Measurements from ENCODE around the gene SHISA4. TPM values are rescaled to one million over a fixed set of nuclear protein-coding genes. Genes with fewer than 3 reads are reported as not detected.

The SHISA4 gene
- total RNA-seq, 1 donor from 2014 or later, result 0.85 TPM

- Mint-ChIP-seq H3K9me3 (ENCODE audit: unreplicated experiment) (no peaks in the 10 kb centered on the region), H3K4me3 (ENCODE audit: unreplicated experiment) (no peak overlapping the region), H3K36me3 (ENCODE audit: low read depth, unreplicated experiment) (no peaks in the 10 kb centered on the region), H3K4me1 (ENCODE audit: unreplicated experiment) (no peaks in the 10 kb centered on the region), H3K27me3 (ENCODE audit: unreplicated experiment) (no peaks in the 10 kb centered on the region), H3K27ac (ENCODE audit: unreplicated experiment) (no peak overlapping the region)
- TF ChIP-seq, protein P1, sequence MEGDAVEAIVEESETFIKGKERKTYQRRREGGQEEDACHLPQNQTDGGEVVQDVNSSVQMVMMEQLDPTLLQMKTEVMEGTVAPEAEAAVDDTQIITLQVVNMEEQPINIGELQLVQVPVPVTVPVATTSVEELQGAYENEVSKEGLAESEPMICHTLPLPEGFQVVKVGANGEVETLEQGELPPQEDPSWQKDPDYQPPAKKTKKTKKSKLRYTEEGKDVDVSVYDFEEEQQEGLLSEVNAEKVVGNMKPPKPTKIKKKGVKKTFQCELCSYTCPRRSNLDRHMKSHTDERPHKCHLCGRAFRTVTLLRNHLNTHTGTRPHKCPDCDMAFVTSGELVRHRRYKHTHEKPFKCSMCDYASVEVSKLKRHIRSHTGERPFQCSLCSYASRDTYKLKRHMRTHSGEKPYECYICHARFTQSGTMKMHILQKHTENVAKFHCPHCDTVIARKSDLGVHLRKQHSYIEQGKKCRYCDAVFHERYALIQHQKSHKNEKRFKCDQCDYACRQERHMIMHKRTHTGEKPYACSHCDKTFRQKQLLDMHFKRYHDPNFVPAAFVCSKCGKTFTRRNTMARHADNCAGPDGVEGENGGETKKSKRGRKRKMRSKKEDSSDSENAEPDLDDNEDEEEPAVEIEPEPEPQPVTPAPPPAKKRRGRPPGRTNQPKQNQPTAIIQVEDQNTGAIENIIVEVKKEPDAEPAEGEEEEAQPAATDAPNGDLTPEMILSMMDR (IDR thresholded peaks at IDR 0.05; ENCODE audit: unreplicated experiment), result no peak
- no peak for DNase-seq (ENCODE audit: low spot score)
These were observed 41.4 kb downstream of the SHISA4 start for GRCh38 chr1:201930137-201930536.

GRCh38 chr1:201930803-201931202, 42.1 kb downstream of the SHISA4 start:
- H3K36me3 Mint-ChIP-seq (ENCODE audit: low read depth, unreplicated experiment), result no peaks in the 10 kb centered on the region
- H3K9me3 Mint-ChIP-seq (ENCODE audit: unreplicated experiment), result no peaks in the 10 kb centered on the region
- no peaks in the 10 kb centered on the region for H3K27me3 Mint-ChIP-seq (ENCODE audit: unreplicated experiment)
- H3K4me1 Mint-ChIP-seq (ENCODE audit: unreplicated experiment), result no peaks in the 10 kb centered on the region
- no peak for DNase-seq (ENCODE audit: low spot score)
- H3K27ac Mint-ChIP-seq (ENCODE audit: unreplicated experiment), result no peak overlapping the region
- H3K4me3 Mint-ChIP-seq (ENCODE audit: unreplicated experiment), result no peak overlapping the region
- TF ChIP-seq, protein P1 (IDR thresholded peaks at IDR 0.05; ENCODE audit: unreplicated experiment), result no peak

DNA sequence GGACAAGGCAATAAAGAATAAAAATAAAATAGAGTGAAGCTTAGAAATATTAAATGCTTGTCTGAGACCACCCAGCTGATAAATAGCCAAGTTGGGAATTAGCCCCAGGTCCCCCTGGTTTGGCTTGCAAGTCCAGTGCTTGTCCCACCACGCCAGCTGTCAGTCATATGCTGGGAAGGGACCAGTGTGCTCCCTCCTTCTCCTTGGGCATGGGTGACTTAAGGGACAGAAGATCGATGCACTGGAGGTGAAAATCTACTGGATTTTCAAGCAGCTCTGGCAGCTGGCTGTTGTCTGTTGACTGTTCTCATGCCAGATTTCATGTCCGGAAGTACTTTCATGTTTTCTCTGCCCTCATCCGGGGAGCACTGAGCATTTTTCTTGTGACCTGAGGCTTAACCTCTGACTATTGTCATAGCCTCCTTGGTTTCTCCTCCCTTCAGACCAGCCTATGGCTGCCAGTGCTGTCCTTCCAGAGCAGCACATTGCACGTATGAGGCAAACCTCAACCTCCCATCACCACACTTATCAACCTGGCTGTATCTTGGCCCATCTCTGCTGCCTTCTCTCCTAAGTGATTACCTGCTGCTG, 45.2 kb downstream of the SHISA4 start:
- Mint-ChIP-seq H3K9me3 (ENCODE audit: unreplicated experiment) (no peaks in the 10 kb centered on the region), H3K27me3 (ENCODE audit: unreplicated experiment) (no peaks in the 10 kb centered on the region), H3K27ac (ENCODE audit: unreplicated experiment) (no peak overlapping the region), H3K4me3 (ENCODE audit: unreplicated experiment) (no peak overlapping the region), H3K4me1 (ENCODE audit: unreplicated experiment) (no peaks in the 10 kb centered on the region), H3K36me3 (ENCODE audit: low read depth, unreplicated experiment) (no peaks in the 10 kb centered on the region)
- DNase-seq (ENCODE audit: low spot score), result no peak
- TF ChIP-seq, protein P1 (IDR thresholded peaks at IDR 0.05; ENCODE audit: unreplicated experiment), result no peak

DNA sequence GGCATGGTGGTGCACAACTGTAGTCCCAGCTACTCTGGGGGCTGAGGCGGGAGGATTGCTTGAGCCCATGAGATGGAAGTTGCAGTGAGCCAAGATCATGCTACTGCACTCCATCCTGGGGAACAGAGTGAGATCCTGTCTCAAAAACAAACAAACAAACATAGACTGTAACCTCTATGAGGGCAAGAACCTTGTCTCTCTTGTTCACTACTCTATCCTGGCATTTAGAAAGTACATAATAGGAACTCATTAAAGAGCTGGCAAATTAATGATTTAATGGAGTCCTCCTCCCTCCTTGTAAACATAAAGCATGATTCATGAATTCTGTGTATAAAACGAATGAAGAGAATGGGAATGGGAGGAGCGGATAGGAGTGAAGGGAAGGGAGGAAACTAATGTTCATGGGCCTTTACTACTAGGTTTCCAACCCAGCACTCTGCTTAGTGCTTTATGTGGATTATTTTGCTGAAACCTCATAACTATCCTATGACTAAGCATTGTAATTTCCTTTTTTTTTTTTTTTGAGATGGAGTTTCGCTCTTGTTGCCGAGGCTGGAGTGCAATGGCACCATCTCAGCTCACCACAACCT, 49.0 kb downstream of the SHISA4 start:
- no peaks in the 10 kb centered on the region for H3K27me3 Mint-ChIP-seq (ENCODE audit: unreplicated experiment)
- no peak for DNase-seq (ENCODE audit: low spot score)
- TF ChIP-seq, protein P1 (IDR thresholded peaks at IDR 0.05; ENCODE audit: unreplicated experiment), result no peak
- no peak overlapping the region for H3K27ac Mint-ChIP-seq (ENCODE audit: unreplicated experiment)
- no peak overlapping the region for H3K4me3 Mint-ChIP-seq (ENCODE audit: unreplicated experiment)
- H3K4me1 Mint-ChIP-seq (ENCODE audit: unreplicated experiment), result peaks cover 11% of the 10 kb centered on the region
- no peaks in the 10 kb centered on the region for H3K36me3 Mint-ChIP-seq (ENCODE audit: low read depth, unreplicated experiment)
- H3K9me3 Mint-ChIP-seq (ENCODE audit: unreplicated experiment), result no peaks in the 10 kb centered on the region

- Mint-ChIP-seq H3K27ac (ENCODE audit: unreplicated experiment) (no peak overlapping the region), H3K27me3 (ENCODE audit: unreplicated experiment) (no peaks in the 10 kb centered on the region), H3K4me1 (ENCODE audit: unreplicated experiment) (peaks cover 11% of the 10 kb centered on the region), H3K9me3 (ENCODE audit: unreplicated experiment) (no peaks in the 10 kb centered on the region), H3K4me3 (ENCODE audit: unreplicated experiment) (no peak overlapping the region), H3K36me3 (ENCODE audit: low read depth, unreplicated experiment) (no peaks in the 10 kb centered on the region)
- TF ChIP-seq, protein P1 (IDR thresholded peaks at IDR 0.05; ENCODE audit: unreplicated experiment), result no peak
- DNase-seq (ENCODE audit: low spot score), result no peak
These were observed 49.8 kb downstream of the SHISA4 start for GRCh38 chr1:201938440-201939035.
